Astrocyte of the cerebellum (primary cell): ENCODE results near the gene SYT7.
"Not testable (repeated sequence)": the region's sequence is repeated elsewhere in the genome, so short reads cannot be mapped to it uniquely, and the experiment has no call there.

ENCODE experiments used
- DNase-seq: peaks from one replicate; pipeline ENCODE4 v3.0.0-alpha.2; 2011; ENCODE audit warnings: low read depth
- H3K4me3 ChIP-seq: 2 replicates; pipeline ENCODE4 v1.5.1; 2011; ENCODE audit warnings: mild to moderate bottlenecking, low read depth, low read length, moderate library complexity
- CTCF ChIP-seq: IDR thresholded peaks from 2 replicates; pipeline ENCODE4 v1.5.1; 2012; ENCODE audit warnings: low read length, low read depth, moderate library complexity, mild to moderate bottlenecking; ENCODE audit errors: missing control alignments
- in situ Hi-C: cut with HindIII; loops from 2 replicates; pipeline ENCODE4 v1.10.0; 2017; ENCODE audit warnings: low sequenced_read_pairs

Gene SYT7

DNA sequence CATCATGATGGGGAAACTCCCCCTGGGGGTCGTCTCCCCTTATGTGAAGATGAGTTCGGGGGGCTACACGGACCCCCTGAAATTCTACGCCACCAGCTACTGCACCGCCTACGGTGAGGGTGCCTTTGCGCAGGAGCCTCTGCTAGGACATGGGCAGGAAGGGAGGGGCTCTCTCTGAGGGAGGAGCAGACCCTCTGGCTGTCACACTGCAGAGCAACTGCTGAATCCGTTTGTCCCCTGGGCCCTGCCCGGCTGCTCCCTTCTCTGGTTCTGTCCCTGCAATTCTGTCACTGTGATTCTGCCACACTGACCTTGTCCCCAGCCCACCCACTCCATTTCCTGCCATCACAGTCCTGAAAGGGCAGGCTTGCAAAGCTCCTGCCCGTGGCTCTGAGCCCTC is 99.1 kb downstream of the SYT7 start:
- TF ChIP-seq CTCF = no peak
- no peak overlapping the region for H3K4me3 ChIP-seq
- no peak for DNase-seq
- in situ Hi-C loops = no loop called here

GRCh38 chr11:61480994-61481335 is 99.9 kb downstream of the SYT7 start:
- in situ Hi-C loops = no loop called here
- no peak for TF ChIP-seq CTCF
- H3K4me3 ChIP-seq = no peak overlapping the region
- no peak for DNase-seq

GRCh38 chr11:61480261-61480993 is 100.4 kb downstream of the SYT7 start:
- DNase-seq = no peak
- H3K4me3 ChIP-seq = no peak overlapping the region
- in situ Hi-C loops = no loop called here
- TF ChIP-seq CTCF = no peak

DNA sequence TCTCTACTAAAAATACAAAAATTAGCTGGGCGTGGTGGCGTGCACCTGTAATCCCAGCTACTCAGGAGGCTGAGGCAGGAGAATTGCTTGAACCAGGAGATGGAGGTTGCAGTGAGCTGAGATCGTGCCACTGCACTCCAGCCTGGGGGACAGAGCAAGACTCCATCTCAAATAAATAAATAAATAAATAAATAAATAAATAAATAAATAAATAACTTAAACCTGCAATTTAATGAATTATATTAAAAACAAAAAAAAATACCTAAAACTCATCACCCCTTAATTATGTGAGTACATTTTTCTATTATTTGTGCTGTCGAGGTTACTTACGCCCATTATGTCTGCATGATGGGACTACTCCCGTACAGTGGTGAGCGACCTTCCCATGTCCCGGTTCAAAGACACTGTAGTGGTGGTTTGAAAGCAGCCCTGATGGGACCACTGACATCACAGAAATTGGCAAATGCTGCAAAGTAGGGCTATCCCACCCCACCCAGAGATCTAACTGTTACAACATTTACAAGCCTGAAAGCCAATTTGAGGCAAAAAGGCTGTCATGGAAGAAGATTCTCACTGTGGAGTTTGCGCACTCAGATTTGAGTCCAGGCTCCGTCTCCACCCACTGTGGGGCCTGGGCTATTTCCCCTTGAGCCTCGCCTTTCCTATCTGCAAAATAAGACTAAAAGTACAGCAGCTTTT is 101.4 kb downstream of the SYT7 start:
- in situ Hi-C loops, H3K4me3 ChIP-seq: not testable (repeated sequence)

DNA sequence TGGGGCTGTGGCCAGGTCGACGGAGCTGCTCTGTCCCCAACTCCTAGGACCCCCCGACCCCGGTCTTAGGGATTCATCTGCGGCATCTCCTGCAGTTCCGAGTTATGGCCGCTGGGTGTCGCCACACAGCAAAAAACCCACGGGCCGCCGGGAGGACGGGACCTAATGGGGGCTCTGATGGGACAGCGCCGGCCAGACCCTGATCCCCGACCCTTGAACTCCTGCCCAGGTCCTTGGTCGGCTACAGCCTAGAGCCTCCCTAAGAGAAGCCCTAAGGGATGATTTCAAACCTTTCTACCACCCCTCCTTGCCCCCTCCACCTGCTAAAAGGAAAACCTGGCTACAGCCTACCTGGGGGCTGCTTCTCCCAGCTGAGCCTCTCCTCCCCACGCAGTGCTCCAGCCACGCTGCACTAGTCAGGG is 103.1 kb downstream of the SYT7 start:
- H3K4me3 ChIP-seq = no peak overlapping the region
- peak; percentile 83 for TF ChIP-seq CTCF
- DNase-seq = no peak
- in situ Hi-C loops = no loop called here

More for the DNA sequence above, 101.4 kb downstream of the SYT7 start:
- DNase-seq = not testable (repeated sequence)

DNA sequence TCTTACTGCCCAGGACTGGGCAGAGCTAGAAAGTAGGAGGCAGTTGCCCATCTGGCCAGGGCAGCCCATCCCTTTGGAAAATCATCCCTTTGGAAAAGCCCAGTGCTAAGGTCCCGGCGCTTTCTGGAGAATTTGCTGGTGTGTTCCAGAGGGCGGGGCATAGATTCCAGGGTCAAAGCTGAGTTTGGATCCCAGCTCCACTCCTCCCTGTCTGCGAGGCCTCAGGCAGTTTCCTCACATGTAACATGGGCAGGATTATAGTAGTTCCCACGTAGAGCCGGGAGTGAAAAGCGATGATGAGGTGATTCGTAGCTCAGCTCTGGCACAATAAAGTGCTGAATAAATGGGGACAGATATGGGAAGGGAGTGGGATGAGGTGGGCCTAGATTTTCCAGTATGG is 103.8 kb downstream of the SYT7 start:
- in situ Hi-C loops = no loop called here
- no peak for DNase-seq
- H3K4me3 ChIP-seq = no peak overlapping the region
- no peak for TF ChIP-seq CTCF

- no peak for TF ChIP-seq CTCF
- DNase-seq = no peak
- in situ Hi-C loops = no loop called here
- no peak overlapping the region for H3K4me3 ChIP-seq
Observed at GRCh38 chr11:61476371-61476770, 104.5 kb downstream of the SYT7 start.
